SJCRH30 (cell line): ENCODE measurements around the gene DNLZ. TPM values are rescaled to one million over a fixed set of nuclear protein-coding genes. Genes with fewer than 3 reads are reported as not detected.

Source experiments
- DNase-seq, 2 experiments: peaks; one replicate each; pipeline ENCODE4 v3.0.0-alpha.2; 2015 to 2020
- H3K27ac ChIP-seq: fragments of 250-450 bp; sonication (Bioruptor Pico); 2 replicates; pipeline ENCODE4 v1.5.1; 2020; ENCODE audit warnings: mild to moderate bottlenecking, moderate library complexity
- H3K27me3 ChIP-seq: fragments of 250-450 bp; sonication (Bioruptor Pico); 2 replicates; pipeline ENCODE4 v1.5.1; 2020; ENCODE audit warnings: mild to moderate bottlenecking, moderate library complexity
- H3K36me3 ChIP-seq: fragments of 250-450 bp; sonication (Bioruptor Pico); 2 replicates; pipeline ENCODE4 v1.5.1; 2020; ENCODE audit warnings: mild to moderate bottlenecking, moderate library complexity
- H3K4me1 ChIP-seq: fragments of 250-450 bp; sonication (Bioruptor Pico); 2 replicates; pipeline ENCODE4 v1.5.1; 2020; ENCODE audit warnings: mild to moderate bottlenecking, moderate library complexity
- H3K4me3 ChIP-seq: fragments of 250-450 bp; sonication (Bioruptor Pico); 2 replicates; pipeline ENCODE4 v1.5.1; 2020; ENCODE audit warnings: mild to moderate bottlenecking, moderate library complexity
- H3K9me3 ChIP-seq: fragments of 250-450 bp; sonication (Bioruptor Pico); replicated peaks from 2 replicates; pipeline ENCODE4 v1.5.1; 2020; ENCODE audit warnings: mild to moderate bottlenecking, moderate library complexity
- total RNA-seq: library from RNA; depleted of rRNA; stranded (reverse); fragments of >200 nt; shearing (Covaris generic); gene quantifications from 2 replicates; pipeline ENCODE4 v1.2.3, GENCODE V29; 2014

The DNLZ gene
- total RNA-seq, 1 experiment from 2014 or later = 17.0 TPM

- H3K36me3 ChIP-seq = peaks cover 32% of the 10 kb centered on the region
Measured at GRCh38 chr9:136401173-136401922, 37.8 kb upstream of the DNLZ start.

GRCh38 chr9:136400038-136400834 lies 36.7 kb upstream of the DNLZ start, which contains the start of gene SNAPC4:
SNAPC4 (minus strand) TSS chr9:136400170; CDS start chr9:136398428, 1,742 bp downstream.
- H3K9me3 ChIP-seq = no peaks in the 10 kb centered on the region
- peaks cover 4% of the 10 kb centered on the region; the same call in 1 of the 2 replicates for H3K4me1 ChIP-seq
- peaks cover 24% of the 10 kb centered on the region for H3K36me3 ChIP-seq
- no peaks in the 10 kb centered on the region for H3K27me3 ChIP-seq
- H3K27ac ChIP-seq = peak within 1 kb of the TSS; percentile 23; the same call in 1 of the 2 replicates
- DNase-seq = peak; percentile 86 to 93
- H3K4me3 ChIP-seq = peak within 1 kb of the TSS; percentile 84

More at GRCh38 chr9:136401173-136401922, 37.8 kb upstream of the DNLZ start:
- Histone ChIP-seq H3K27ac (no peak overlapping the region), H3K27me3 (no peaks in the 10 kb centered on the region), H3K4me1 (peaks cover 4% of the 10 kb centered on the region; the same call in 1 of the 2 replicates), H3K9me3 (no peaks in the 10 kb centered on the region), H3K4me3 (no peak overlapping the region)
- no peak for DNase-seq

GRCh38 chr9:136399176-136400037 lies 35.9 kb upstream of the DNLZ start:
- H3K4me1 ChIP-seq = peaks cover 4% of the 10 kb centered on the region; the same call in 1 of the 2 replicates
- H3K27me3 ChIP-seq = no peaks in the 10 kb centered on the region
- no peak overlapping the region for H3K27ac ChIP-seq
- H3K4me3 ChIP-seq = peak overlapping the region; percentile 84
- peaks cover 21% of the 10 kb centered on the region for H3K36me3 ChIP-seq
- no peaks in the 10 kb centered on the region for H3K9me3 ChIP-seq
- DNase-seq = peak in 1 of 2 experiments; percentile 24

GRCh38 chr9:136398286-136398685 lies 34.7 kb upstream of the DNLZ start:
- DNase-seq = no peak
- no peaks in the 10 kb centered on the region for H3K9me3 ChIP-seq
- no peaks in the 10 kb centered on the region for H3K27me3 ChIP-seq
- H3K36me3 ChIP-seq = peaks cover 24% of the 10 kb centered on the region
- no peak overlapping the region for H3K27ac ChIP-seq
- no peak overlapping the region for H3K4me3 ChIP-seq
- peaks cover 4% of the 10 kb centered on the region; the same call in 1 of the 2 replicates for H3K4me1 ChIP-seq

- Histone ChIP-seq H3K27me3 (no peaks in the 10 kb centered on the region), H3K4me3 (no peak overlapping the region), H3K36me3 (peaks cover 24% of the 10 kb centered on the region), H3K9me3 (no peaks in the 10 kb centered on the region), H3K27ac (no peak overlapping the region), H3K4me1 (peaks cover 4% of the 10 kb centered on the region; the same call in 1 of the 2 replicates)
- no peak for DNase-seq
Measured at GRCh38 chr9:136397643-136398042, 34.1 kb upstream of the DNLZ start.

- Histone ChIP-seq H3K9me3 (no peaks in the 10 kb centered on the region), H3K4me3 (no peak overlapping the region), H3K4me1 (peaks cover 4% of the 10 kb centered on the region; the same call in 1 of the 2 replicates), H3K36me3 (peaks cover 28% of the 10 kb centered on the region), H3K27ac (no peak overlapping the region), H3K27me3 (no peaks in the 10 kb centered on the region)
- no peak for DNase-seq
Measured at GRCh38 chr9:136396219-136396515, 32.6 kb upstream of the DNLZ start.

GRCh38 chr9:136395345-136396218 lies 32.0 kb upstream of the DNLZ start:
- no peak for DNase-seq
- no peaks in the 10 kb centered on the region for H3K27me3 ChIP-seq
- H3K36me3 ChIP-seq = peaks cover 29% of the 10 kb centered on the region
- H3K9me3 ChIP-seq = no peaks in the 10 kb centered on the region
- no peak overlapping the region for H3K4me3 ChIP-seq
- no peak overlapping the region for H3K27ac ChIP-seq
- H3K4me1 ChIP-seq = peaks cover 4% of the 10 kb centered on the region; the same call in 1 of the 2 replicates

- H3K27me3 ChIP-seq = no peaks in the 10 kb centered on the region
- peaks cover 4% of the 10 kb centered on the region; the same call in 1 of the 2 replicates for H3K4me1 ChIP-seq
- H3K36me3 ChIP-seq = peaks cover 31% of the 10 kb centered on the region
- DNase-seq = no peak
- no peak overlapping the region for H3K4me3 ChIP-seq
- H3K27ac ChIP-seq = no peak overlapping the region
- no peaks in the 10 kb centered on the region for H3K9me3 ChIP-seq
Measured at GRCh38 chr9:136395020-136395340, 31.4 kb upstream of the DNLZ start.

GRCh38 chr9:136394312-136395019 lies 30.9 kb upstream of the DNLZ start:
- Histone ChIP-seq H3K4me1 (peaks cover 4% of the 10 kb centered on the region; the same call in 1 of the 2 replicates), H3K27ac (no peak overlapping the region), H3K27me3 (no peaks in the 10 kb centered on the region), H3K36me3 (peaks cover 36% of the 10 kb centered on the region), H3K4me3 (no peak overlapping the region), H3K9me3 (no peaks in the 10 kb centered on the region)
- DNase-seq = no peak

GRCh38 chr9:136393531-136393930 lies 30.0 kb upstream of the DNLZ start:
- Histone ChIP-seq H3K27ac (no peak overlapping the region), H3K27me3 (no peaks in the 10 kb centered on the region), H3K4me1 (no peaks in the 10 kb centered on the region; the same call in 1 of the 2 replicates), H3K36me3 (peaks cover 44% of the 10 kb centered on the region), H3K9me3 (no peaks in the 10 kb centered on the region), H3K4me3 (no peak overlapping the region)
- DNase-seq = no peak

GRCh38 chr9:136392538-136393449 lies 29.2 kb upstream of the DNLZ start:
- no peaks in the 10 kb centered on the region for H3K4me1 ChIP-seq
- H3K4me3 ChIP-seq = no peak overlapping the region
- no peak for DNase-seq
- no peaks in the 10 kb centered on the region for H3K9me3 ChIP-seq
- no peaks in the 10 kb centered on the region for H3K27me3 ChIP-seq
- no peak overlapping the region for H3K27ac ChIP-seq
- H3K36me3 ChIP-seq = peaks cover 47% of the 10 kb centered on the region

- peaks cover 54% of the 10 kb centered on the region for H3K36me3 ChIP-seq
Measured at GRCh38 chr9:136391737-136392537, 28.4 kb upstream of the DNLZ start.

More at GRCh38 chr9:136391737-136392537, 28.4 kb upstream of the DNLZ start:
- Histone ChIP-seq H3K27me3 (no peaks in the 10 kb centered on the region), H3K9me3 (no peaks in the 10 kb centered on the region), H3K4me1 (no peaks in the 10 kb centered on the region), H3K4me3 (no peak overlapping the region), H3K27ac (no peak overlapping the region)
- DNase-seq = no peak
